GM10248 (cell line): ENCODE data around the gene RRP15.

Experiments
- CTCF ChIA-PET: fragments of 300-600 bp; sonication (Branson Sonifier 250); formaldehyde crosslinking; extraction: SDS; loops from one replicate; lab custom pipeline; 2021; ENCODE audit warnings: antibody characterized with exemption; lab: Yijun Ruan, JAX
- POLR2A ChIA-PET: fragments of 350-650 bp; sonication (Branson Sonifier 250); formaldehyde crosslinking; extraction: SDS; loops from one replicate; lab custom pipeline; 2020; ENCODE audit warnings: antibody characterized with exemption; lab: Yijun Ruan, JAX
- DNase-seq: peaks from one replicate; pipeline ENCODE4 v3.0.0; 2012; ENCODE audit errors: extremely low spot score
- TF ChIP-seq, protein P1 (sequence below): IDR thresholded peaks from 2 replicates; pipeline ENCODE4 v1.5.1; 2012; ENCODE audit warnings: mild to moderate bottlenecking, low read depth; ENCODE audit errors: extremely low read depth, missing control alignments, control extremely low read depth

The RRP15 gene

DNA sequence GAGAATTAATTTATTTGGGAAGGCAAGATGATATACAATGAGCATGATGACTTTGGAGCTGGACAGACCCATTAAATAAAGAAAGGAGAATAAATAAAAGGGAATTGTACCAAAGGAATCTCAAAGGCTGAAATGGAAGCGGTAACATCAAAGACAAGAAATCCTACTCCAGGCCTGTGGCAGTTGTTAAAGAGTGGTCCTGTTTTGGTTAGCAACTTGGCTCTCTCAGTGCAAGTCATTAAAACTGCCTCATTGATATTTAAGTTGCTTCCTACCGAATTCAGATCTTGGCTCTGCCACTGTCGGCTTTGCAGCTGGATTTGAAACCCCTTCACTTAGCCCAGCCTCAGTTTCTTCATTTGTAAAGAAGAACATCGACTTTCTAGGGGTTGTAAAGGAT lies 70.2 kb downstream of the RRP15 start:
- POLR2A ChIA-PET: no interaction called here

DNA sequence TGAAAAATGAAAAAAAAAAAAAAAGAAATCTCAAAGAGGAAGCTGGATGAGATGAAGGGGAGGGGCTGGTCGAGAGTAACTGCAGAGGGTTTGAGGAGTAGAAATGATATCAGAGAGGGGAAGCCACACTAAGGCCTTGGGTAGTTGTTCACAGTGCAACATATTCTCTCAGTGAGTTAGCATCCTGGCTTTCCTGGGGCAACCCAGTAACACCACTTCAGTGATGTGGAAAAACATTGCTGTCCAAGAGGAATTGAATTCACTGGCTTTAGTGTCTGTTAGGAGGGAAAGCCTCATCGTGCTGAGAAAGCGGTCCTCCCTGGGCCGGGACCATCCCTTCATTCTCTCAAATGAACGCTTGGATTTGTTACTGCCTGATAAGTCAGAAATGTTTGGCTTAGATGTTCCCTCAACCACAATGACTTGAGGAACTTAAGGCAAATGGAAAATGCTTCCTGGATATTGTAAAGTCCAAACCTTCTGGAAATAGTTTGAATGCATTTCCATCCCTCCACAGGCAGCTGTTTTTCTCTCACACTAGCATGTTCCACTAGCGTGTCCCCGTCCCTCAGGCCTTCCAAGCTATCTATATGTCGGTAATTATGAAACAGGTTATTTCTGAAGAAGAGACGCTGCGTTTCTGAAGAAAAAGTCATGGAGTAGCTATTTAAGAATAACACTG lies 72.3 kb downstream of the RRP15 start:
- TF ChIP-seq, protein P1, sequence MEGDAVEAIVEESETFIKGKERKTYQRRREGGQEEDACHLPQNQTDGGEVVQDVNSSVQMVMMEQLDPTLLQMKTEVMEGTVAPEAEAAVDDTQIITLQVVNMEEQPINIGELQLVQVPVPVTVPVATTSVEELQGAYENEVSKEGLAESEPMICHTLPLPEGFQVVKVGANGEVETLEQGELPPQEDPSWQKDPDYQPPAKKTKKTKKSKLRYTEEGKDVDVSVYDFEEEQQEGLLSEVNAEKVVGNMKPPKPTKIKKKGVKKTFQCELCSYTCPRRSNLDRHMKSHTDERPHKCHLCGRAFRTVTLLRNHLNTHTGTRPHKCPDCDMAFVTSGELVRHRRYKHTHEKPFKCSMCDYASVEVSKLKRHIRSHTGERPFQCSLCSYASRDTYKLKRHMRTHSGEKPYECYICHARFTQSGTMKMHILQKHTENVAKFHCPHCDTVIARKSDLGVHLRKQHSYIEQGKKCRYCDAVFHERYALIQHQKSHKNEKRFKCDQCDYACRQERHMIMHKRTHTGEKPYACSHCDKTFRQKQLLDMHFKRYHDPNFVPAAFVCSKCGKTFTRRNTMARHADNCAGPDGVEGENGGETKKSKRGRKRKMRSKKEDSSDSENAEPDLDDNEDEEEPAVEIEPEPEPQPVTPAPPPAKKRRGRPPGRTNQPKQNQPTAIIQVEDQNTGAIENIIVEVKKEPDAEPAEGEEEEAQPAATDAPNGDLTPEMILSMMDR: no peak
- POLR2A ChIA-PET: no interaction called here
- CTCF ChIA-PET: interaction anchor here (1.5 to 2.4 kb wide), 2 partner anchors 12 to 14 kb away, joined by 3 to 8 read pairs; partner anchors contain the start of gene TGFB2
- no peak for DNase-seq

More for the DNA sequence above, 70.2 kb downstream of the RRP15 start:
- DNase-seq: no peak
- TF ChIP-seq, protein P1: no peak
- CTCF ChIA-PET: interaction anchor here (1.6 to 2.3 kb wide), 2 partner anchors 9 to 17 kb away, joined by 4 to 6 read pairs; no protein-coding TSS in a partner anchor

DNA sequence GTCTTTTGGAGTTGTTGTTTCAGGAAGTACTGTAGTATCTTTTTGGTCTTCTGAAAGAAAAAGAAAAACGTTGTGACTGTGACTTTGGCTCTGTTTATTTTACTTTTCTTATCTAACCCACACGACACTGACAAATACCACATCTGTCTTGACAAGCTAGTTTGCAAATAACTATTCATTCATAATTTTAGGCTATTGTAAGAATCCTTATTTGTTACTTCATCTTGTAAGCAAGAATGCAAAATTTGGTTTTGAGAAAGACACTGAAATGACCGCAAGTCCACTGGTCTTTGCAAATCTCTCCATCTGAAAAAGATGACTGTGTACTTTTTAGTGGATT lies 72.8 kb downstream of the RRP15 start:
- ChIA-PET POLR2A (no interaction called here), CTCF (interaction anchor here (0.6 to 2.4 kb wide), 3 partner anchors 9 to 14 kb away, joined by 3 to 8 read pairs (median 3); partner anchors contain the start of gene TGFB2)
- DNase-seq: no peak
- TF ChIP-seq, protein P1: no peak

DNA sequence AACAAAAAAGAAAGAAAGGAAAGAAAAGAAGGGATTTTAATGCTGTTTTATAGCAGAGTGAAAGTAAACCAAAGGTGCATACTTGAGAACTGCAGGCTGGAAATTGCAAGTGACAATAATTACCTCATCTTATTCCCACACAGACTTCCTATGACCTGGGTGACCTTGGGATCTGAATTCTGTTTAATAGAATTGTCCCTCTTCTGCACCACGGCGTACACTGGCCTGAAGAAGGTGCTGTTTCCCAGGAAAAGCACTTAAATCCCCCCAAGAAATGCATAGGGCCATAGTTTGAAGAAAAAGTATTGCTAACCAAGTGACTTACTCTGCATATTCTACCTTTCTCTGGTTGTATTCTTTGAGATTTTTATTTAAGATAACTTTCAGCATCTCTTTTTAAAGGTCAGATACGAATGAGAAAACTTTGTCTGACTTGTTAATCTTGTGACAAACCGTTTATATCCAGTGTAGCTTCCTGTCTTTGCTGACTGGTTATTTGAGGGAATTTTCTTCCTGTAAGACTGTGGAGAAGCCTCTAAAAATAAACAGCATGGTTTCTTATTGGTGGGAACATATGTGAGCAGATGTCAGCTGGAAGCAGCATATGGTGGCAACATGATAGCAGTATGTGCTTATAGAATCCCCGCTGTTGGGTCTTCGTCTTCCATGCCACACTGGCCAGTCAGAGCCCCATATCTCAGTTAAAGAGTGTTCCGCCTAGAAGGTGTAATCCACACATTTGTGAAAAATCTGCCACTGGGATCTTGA lies 76.4 kb downstream of the RRP15 start:
- no peak for DNase-seq
- ChIA-PET CTCF (no interaction called here), POLR2A (no interaction called here)
- TF ChIP-seq, protein P1: no peak

DNA sequence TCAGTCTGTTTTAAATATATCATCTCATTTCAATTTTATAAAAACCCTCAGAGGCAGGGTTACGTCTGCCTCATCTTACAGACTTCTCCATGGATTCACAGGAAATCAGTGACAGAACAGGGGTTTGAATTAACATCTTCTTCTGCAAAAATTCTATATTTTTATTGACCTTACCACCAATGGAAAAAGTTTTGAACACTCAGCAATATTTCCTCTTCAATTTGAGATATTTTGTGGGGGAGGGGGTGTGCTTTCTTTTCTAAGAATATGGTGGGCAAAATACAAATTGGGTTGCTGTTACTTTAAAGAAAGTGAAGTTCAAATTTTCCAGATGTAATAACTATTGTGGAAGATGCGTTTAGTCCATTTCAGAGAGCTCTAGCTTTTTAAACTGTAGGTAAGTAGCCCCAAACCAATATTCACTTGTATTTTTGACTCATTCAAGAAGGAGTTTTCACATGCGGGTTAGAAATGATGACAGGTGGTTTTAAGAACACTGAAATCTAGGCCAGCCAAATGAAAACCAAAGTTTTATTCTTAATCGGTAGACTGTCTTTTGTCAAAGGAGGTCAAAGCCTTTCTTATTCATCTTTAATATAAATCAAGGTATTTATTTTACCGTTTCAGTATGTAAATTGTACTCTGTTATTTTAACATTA lies 77.5 kb downstream of the RRP15 start:
- ChIA-PET CTCF (no interaction called here), POLR2A (no interaction called here)
- no peak for DNase-seq
- TF ChIP-seq, protein P1: no peak

DNA sequence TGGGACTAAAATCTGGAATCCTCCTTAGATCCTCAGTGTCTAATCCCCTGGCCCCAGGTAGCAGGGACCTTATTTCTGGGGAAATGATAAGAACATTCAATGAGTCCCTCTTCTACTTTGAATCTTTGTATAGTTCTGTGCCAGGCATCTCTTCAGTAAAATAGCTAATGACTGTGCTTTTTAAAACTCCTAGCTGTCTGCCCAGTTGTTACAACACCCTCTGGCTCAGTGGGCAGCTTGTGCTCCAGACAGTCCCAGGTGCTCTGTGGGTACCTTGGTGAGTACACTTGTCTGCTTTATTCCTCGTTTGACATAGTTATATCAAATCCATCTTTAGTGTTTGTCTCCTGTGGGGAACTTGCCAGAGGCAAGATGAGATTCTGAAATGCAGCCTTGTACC lies 78.0 kb downstream of the RRP15 start:
- no peak for DNase-seq
- POLR2A ChIA-PET: no interaction called here
- TF ChIP-seq, protein P1: no peak
- CTCF ChIA-PET: interaction anchor here (1.0 to 1.8 kb wide), 2 partner anchors 9 kb away, joined by 3 to 6 read pairs; no protein-coding TSS in a partner anchor
